Measurements from ENCODE around the gene MAPK11.

The MAPK11 gene

DNA sequence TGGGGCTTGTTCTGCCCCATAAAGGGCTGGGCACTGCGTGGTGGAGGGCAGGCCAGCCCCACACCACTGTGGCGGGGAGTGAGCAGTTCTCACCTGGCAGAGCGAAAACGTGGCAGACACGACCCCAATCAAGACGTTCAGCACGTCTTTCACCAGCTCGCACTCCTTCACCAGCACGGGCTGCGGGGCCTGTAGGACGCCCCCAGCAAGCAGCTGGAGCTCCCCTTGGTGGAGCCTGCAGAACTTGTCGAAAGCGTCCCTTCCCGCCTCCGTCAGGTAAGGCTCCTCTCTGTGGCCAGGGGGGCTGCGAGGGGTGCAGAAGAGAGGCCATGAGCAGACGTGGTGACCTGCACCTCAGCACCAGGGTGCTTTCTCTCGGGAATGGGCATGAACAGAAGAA lies 37.0 kb downstream of the MAPK11 start:
- no peak for FAIRE-seq
- TF ChIP-seq, protein P1, sequence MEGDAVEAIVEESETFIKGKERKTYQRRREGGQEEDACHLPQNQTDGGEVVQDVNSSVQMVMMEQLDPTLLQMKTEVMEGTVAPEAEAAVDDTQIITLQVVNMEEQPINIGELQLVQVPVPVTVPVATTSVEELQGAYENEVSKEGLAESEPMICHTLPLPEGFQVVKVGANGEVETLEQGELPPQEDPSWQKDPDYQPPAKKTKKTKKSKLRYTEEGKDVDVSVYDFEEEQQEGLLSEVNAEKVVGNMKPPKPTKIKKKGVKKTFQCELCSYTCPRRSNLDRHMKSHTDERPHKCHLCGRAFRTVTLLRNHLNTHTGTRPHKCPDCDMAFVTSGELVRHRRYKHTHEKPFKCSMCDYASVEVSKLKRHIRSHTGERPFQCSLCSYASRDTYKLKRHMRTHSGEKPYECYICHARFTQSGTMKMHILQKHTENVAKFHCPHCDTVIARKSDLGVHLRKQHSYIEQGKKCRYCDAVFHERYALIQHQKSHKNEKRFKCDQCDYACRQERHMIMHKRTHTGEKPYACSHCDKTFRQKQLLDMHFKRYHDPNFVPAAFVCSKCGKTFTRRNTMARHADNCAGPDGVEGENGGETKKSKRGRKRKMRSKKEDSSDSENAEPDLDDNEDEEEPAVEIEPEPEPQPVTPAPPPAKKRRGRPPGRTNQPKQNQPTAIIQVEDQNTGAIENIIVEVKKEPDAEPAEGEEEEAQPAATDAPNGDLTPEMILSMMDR (IDR thresholded peaks at IDR 0.05; ENCODE audit: insufficient read depth, missing control alignments): no peak
- DNase-seq (ENCODE audit: insufficient read length, low spot score): no peak

DNA sequence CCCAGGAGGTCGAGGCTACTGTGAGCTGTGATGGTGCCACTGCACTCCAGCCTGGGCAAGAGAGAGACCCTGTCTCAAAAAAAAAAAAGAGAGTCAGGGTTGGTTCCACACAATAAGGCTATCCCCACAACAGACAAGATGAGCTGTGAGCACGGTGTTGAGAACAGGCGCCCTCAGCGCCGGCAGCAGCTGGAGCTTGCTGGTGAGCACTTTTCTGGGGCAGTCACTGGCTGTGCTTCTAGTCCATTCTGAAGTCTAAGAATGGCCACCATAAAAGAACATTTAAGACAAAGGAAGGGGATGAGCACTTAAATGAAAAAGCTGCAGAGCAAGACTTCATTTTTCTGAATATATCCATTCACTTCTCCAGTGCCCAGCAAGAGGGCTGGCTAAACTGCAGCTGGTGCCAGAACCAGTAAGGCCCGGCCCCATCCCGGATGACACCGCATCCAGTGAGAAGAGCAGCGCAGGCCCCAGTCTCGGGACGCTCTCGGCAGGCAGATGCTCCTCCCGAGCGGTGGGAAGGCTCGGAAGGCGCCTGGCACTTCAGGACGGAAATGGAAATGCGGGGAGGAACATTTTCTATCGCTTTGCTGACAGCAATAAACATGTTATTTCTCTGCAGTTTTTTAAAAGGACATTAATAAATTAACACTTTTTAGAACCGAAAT lies 37.6 kb downstream of the MAPK11 start:
- TF ChIP-seq, protein P1 (IDR thresholded peaks at IDR 0.05; ENCODE audit: insufficient read depth, missing control alignments): no peak
- DNase-seq (ENCODE audit: insufficient read length, low spot score): no peak
- no peak for FAIRE-seq

DNA sequence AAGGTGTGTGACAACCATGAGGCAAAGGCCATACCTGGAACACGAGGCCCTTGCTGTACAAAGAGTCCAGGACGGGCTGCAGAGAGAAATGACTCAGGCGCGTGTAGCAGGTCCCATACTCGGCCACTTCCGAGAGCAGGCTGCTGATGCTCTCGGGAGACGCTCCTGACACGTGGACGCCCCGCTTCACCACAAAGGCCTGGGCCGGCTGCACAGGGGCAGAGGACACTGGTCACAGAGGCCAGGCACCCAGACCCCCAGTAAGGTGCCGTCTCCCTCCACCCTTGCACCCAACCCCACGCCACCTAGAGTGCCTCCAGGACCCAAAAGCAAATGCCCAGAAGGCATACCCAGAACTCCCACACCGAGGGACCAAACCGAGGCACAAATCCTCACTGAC lies 40.8 kb downstream of the MAPK11 start:
- FAIRE-seq (no peak), DNase-seq (ENCODE audit: insufficient read length, low spot score) (no peak)
- TF ChIP-seq, protein P1 (IDR thresholded peaks at IDR 0.05; ENCODE audit: insufficient read depth, missing control alignments): no peak

DNA sequence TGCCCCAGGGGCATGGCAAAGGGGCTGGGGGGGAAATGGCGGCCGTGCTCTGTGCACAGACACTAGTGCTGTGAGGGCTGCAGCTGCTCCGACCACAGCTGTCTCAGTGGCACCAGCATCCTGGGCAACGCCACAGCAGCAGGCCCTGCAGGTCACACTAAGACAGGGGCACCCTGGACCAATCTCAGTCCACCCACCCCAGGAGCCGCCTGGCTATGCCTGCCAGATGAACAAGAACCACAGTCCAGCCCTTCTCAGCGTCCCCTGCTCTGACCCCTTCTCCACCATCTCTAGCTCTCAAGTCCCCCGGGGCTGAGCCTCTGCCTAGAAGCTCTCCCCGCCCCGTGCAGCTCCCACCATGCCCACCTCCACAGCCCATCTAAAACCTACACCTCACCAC lies 41.8 kb downstream of the MAPK11 start:
- no peak for FAIRE-seq
- TF ChIP-seq, protein P1 (IDR thresholded peaks at IDR 0.05; ENCODE audit: insufficient read depth, missing control alignments): no peak
- no peak for DNase-seq (ENCODE audit: insufficient read length, low spot score)

DNA sequence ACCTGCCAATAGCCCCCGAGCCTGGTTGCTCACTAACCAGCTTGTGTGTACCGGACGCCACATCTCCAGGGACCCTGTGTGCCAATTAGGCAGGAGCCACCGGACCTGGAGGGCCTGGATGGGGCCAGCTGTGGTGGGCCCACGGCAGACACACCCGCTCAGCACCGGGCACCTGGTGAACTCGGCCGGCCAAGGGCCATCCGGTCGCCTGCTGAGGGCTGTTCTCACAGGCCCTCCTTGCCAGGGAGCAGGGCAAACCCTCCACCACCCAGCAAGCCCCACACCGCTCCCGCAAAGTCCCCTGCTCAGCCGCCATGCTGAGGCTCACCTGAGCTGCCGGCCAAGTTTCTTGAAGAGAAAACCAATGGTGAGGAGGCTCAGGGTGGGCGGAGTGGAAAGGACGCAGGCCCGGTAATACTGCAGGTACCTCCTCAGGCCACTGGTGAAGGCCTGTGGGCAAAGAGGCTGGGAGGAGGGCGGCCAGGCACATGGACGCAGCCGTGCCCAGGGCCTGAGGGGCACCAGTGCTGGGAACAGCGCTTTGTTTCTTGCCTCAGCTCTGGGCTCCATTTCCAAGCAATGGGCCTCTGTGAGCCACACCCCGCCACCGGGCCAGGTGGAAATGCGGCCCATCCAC lies 42.5 kb downstream of the MAPK11 start:
- DNase-seq (ENCODE audit: insufficient read length, low spot score): no peak
- no peak for FAIRE-seq
- TF ChIP-seq, protein P1 (IDR thresholded peaks at IDR 0.05; ENCODE audit: insufficient read depth, missing control alignments): no peak

DNA sequence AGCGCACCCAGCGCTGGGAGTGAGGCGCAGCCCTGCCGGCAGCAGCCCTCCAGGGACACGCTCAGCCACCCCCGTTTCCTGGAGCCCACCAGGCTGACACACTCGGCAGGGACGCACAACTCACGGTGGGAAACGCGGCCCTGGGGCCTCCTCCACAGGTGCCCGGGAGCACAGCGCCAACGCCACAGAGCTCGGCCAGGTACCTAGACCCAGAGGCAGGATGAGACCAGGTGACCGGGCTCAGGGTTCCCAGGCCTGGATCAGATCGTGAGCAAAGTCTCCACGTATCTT lies 43.4 kb downstream of the MAPK11 start:
- FAIRE-seq: no peak
- TF ChIP-seq, protein P1 (IDR thresholded peaks at IDR 0.05; ENCODE audit: insufficient read depth, missing control alignments): no peak
- DNase-seq (ENCODE audit: insufficient read length, low spot score): no peak

DNA sequence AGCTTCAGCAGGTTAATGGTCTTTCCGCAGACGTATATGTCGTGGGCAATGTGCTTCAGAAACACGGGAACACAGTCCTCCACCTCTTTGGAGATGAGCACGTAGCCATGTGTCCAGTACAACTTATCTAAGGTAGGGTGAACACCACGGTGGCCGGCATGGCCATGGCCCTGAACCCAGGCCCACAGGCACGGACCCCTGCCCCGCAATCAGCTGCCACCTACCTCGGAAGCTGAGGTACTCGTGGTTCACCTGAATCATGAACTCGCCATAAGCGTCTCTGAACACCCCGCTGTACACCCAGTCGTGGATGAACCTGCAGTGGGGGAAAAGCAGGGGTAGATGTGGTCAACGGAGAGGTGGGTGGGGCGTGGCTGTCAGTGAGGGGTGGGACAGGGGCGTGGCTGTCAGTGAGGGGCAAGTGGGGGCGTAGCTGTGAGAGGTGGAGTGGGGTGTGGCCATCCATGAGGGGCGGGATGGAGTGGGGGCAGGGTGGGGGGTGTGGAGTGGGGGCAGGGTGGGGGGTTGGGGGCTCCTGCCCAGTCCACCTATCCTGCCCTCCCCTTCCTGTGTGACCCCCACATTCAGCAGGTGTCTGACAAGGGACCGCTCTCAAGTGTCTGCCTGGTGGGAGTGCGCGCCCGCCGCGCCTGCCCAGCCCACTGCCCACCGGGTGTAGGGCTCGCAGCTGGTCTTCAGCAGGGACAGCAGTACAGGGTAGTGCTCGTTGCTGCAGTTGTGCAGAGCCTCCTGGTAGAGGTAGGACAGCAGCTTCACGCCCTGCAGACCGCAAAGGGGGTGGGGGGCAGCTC lies 43.9 kb downstream of the MAPK11 start:
- no peak for FAIRE-seq
- TF ChIP-seq, protein P1 (IDR thresholded peaks at IDR 0.05; ENCODE audit: insufficient read depth, missing control alignments): no peak
- DNase-seq (ENCODE audit: insufficient read length, low spot score): no peak
